HEK293 (cell line): ENCODE measurements around the gene CDKAL1.

Experiments used
- ATF2 ChIP-seq: fragments of 450-650 bp; formaldehyde crosslinking; IDR thresholded peaks from 2 replicates; pipeline ENCODE4 v1.5.1; 2016; ENCODE audit warnings: missing biosample characterization, missing genetic modification characterization, low read depth
- CTCF ChIP-seq: fragments of 450-650 bp; formaldehyde crosslinking; IDR thresholded peaks from 2 replicates; pipeline ENCODE4 v1.5.1; 2016; ENCODE audit warnings: missing biosample characterization, missing genetic modification characterization
- MYNN ChIP-seq: fragments of 450-650 bp; formaldehyde crosslinking; IDR thresholded peaks from 2 replicates; pipeline ENCODE4 v1.5.1; 2016; ENCODE audit warnings: missing biosample characterization, missing genetic modification characterization, borderline replicate concordance
- REST ChIP-seq: fragments of 450-650 bp; formaldehyde crosslinking; IDR thresholded peaks from 2 replicates; pipeline ENCODE4 v1.5.1; 2016; ENCODE audit warnings: missing biosample characterization, missing genetic modification characterization
- SP3 ChIP-seq: fragments of 450-650 bp; formaldehyde crosslinking; IDR thresholded peaks from 2 replicates; pipeline ENCODE4 v1.5.1; 2016; ENCODE audit warnings: missing biosample characterization, missing genetic modification characterization
- YY1 ChIP-seq: fragments of 450-650 bp; formaldehyde crosslinking; IDR thresholded peaks from 2 replicates; pipeline ENCODE4 v1.5.1; 2018; ENCODE audit warnings: missing biosample characterization, missing genetic modification characterization
- ZFP3 ChIP-seq: fragments of 450-650 bp; formaldehyde crosslinking; IDR thresholded peaks from 2 replicates; pipeline ENCODE4 v1.5.1; 2016; ENCODE audit warnings: low read depth, missing biosample characterization, missing genetic modification characterization
- ZFP41 ChIP-seq: fragments of 450-650 bp; formaldehyde crosslinking; IDR thresholded peaks from 2 replicates; pipeline ENCODE4 v1.5.1; 2016; ENCODE audit warnings: missing biosample characterization, missing genetic modification characterization, borderline replicate concordance
- ZNF24 ChIP-seq: fragments of 450-650 bp; formaldehyde crosslinking; IDR thresholded peaks from 2 replicates; pipeline ENCODE4 v1.5.1; 2016; ENCODE audit warnings: missing biosample characterization, missing genetic modification characterization
- ZNF354C ChIP-seq: fragments of 450-650 bp; formaldehyde crosslinking; IDR thresholded peaks from 2 replicates; pipeline ENCODE4 v1.5.1; 2016; ENCODE audit warnings: missing biosample characterization, missing genetic modification characterization, low read depth, borderline replicate concordance
- ZNF366 ChIP-seq: fragments of 450-650 bp; formaldehyde crosslinking; conservative IDR thresholded peaks from 2 replicates; pipeline ENCODE4 v1.5.1; 2016; ENCODE audit warnings: missing biosample characterization, missing genetic modification characterization

GRCh38 chr6:21158873-21159272 lies 624.6 kb downstream of the CDKAL1 start:
- no peak for TF ChIP-seq ZNF354C (tag by site-specific recombination)
- no peak for TF ChIP-seq ZFP3 (tag by site-specific recombination)
- no peak for TF ChIP-seq ATF2
- no peak for TF ChIP-seq CTCF
- no peak for TF ChIP-seq YY1 (tag by site-specific recombination)
- TF ChIP-seq ZNF24 (tag by site-specific recombination) = no peak
- TF ChIP-seq REST (tag by site-specific recombination) = no peak
- TF ChIP-seq ZFP41 = no peak
- TF ChIP-seq ZNF366 (tag by site-specific recombination) = no peak
- TF ChIP-seq SP3 (tag by site-specific recombination) = no peak
- TF ChIP-seq MYNN (tag by site-specific recombination) = no peak
